B cell (primary cell): Measurements from ENCODE around the gene BBS5. TPM values are rescaled to one million over a fixed set of nuclear protein-coding genes. Genes with fewer than 3 reads are reported as not detected.

Experiments used
- ATAC-seq: fragments of 200-7000 bp; cut with Tn5 transposase; one replicate; pipeline ENCODE4 v1.10.0; 2021; ENCODE audit warnings: low read depth, mild to moderate bottlenecking, moderate number of reproducible peaks, moderate library complexity
- CTCF ChIA-PET: fragments of 350-600 bp; sonication (Branson Sonifier 250); formaldehyde crosslinking; loops from one replicate; lab custom pipeline; 2021; ENCODE audit warnings: antibody characterized with exemption, inconsistent platforms; lab: Charles Lee
- POLR2A ChIA-PET: fragments of 350-600 bp; sonication (Branson Sonifier 250); formaldehyde crosslinking; loops from one replicate; lab custom pipeline; 2021; ENCODE audit warnings: antibody characterized with exemption; lab: Charles Lee
- DNase-seq: peaks from one replicate; pipeline ENCODE4 v3.0.0; 2013
- H2AFZ ChIP-seq: 2 replicates; pipeline ENCODE4 v1.6.1; 2012; ENCODE audit warnings: mild to moderate bottlenecking, low read depth, low read length; ENCODE audit not compliant: insufficient read depth, poor library complexity, severe bottlenecking
- H3K27ac ChIP-seq, 2 donors: 1 replicate in 1 of 2; 2 replicates in 1 of 2; pipeline ENCODE4 v1.5.1; 2012 to 2013; ENCODE audit warnings: low read length in 2 of 2, mild to moderate bottlenecking in 2 of 2, moderate library complexity in 1 of 2
- H3K27me3 ChIP-seq, 4 experiments: fragments of 200-600 bp in 1 of 4; sonication (generic) in 1 of 4; replicated peaks in 1 of 4; 1 replicate in 2 of 4; 2 replicates in 2 of 4; pipeline versions ENCODE4 v1.6.1 to v1.7.0; 2013 to 2016; ENCODE audit warnings: low read length in 3 of 4, mild to moderate bottlenecking in 2 of 4, mixed read lengths in 1 of 4, moderate library complexity in 1 of 4; ENCODE audit not compliant: insufficient read depth in 4 of 4, control insufficient read depth in 3 of 4; ENCODE audit errors: control extremely low read depth in 1 of 4
- H3K36me3 ChIP-seq, 2 experiments: replicated peaks in 1 of 2; 1 replicate in 1 of 2; 2 replicates in 1 of 2; pipeline versions ENCODE4 v1.6.1 to v1.7.1; 2013; ENCODE audit warnings: low read length in 1 of 2; ENCODE audit not compliant: insufficient read depth in 2 of 2, control insufficient read depth in 1 of 2; ENCODE audit errors: control extremely low read depth in 1 of 2, extremely low read depth in 1 of 2
- H3K4me1 ChIP-seq, 2 donors: fragments of 200-600 bp in 1 of 2; sonication (generic) in 1 of 2; 1 replicate in 1 of 2; 2 replicates in 1 of 2; pipeline versions ENCODE4 v1.5.1 to v1.6.1; 2013 to 2017; ENCODE audit warnings: low read length in 2 of 2; ENCODE audit not compliant: control insufficient read depth in 2 of 2, insufficient read depth in 2 of 2
- H3K4me2 ChIP-seq: replicated peaks from 2 replicates; pipeline ENCODE3; 2012; ENCODE audit warnings: mild to moderate bottlenecking, low read depth, low read length; ENCODE audit not compliant: poor library complexity, severe bottlenecking
- H3K4me3 ChIP-seq, 5 experiments: fragments of 200-600 bp in 1 of 5; sonication (generic) in 1 of 5; 1 replicate in 3 of 5; 2 replicates in 2 of 5; pipeline versions ENCODE4 v1.5.1 to v1.7.0; 2011 to 2016; ENCODE audit warnings: low read length in 4 of 5, mild to moderate bottlenecking in 4 of 5, low read depth in 2 of 5, control low read depth in 1 of 5, moderate library complexity in 1 of 5; ENCODE audit not compliant: insufficient read depth in 1 of 5; ENCODE audit errors: control extremely low read depth in 1 of 5, extremely low read depth in 1 of 5
- H3K79me2 ChIP-seq: fragments of 200-600 bp; sonication (generic); one replicate; pipeline ENCODE4 v1.6.0; 2016; ENCODE audit warnings: low read length; ENCODE audit not compliant: control insufficient read depth, insufficient read depth
- H3K9ac ChIP-seq: fragments of 200-600 bp; sonication (generic); 2 replicates; pipeline ENCODE4 v1.6.1; 2017; ENCODE audit warnings: mild to moderate bottlenecking, low read length, moderate library complexity
- H3K9me3 ChIP-seq, 3 donors: one replicate each; pipeline versions ENCODE4 v1.6.1 to v1.7.1; 2013; ENCODE audit warnings: low read length in 2 of 3; ENCODE audit not compliant: control insufficient read depth in 2 of 3, insufficient read depth in 1 of 3; ENCODE audit errors: control extremely low read depth in 1 of 3
- H4K20me1 ChIP-seq: 2 replicates; pipeline ENCODE4 v1.6.0; 2012; ENCODE audit warnings: mild to moderate bottlenecking, low read length; ENCODE audit not compliant: insufficient read depth, control insufficient read depth, poor library complexity, severe bottlenecking
- H3K27ac Mint-ChIP-seq: one replicate; pipeline ENCODE4 v1.8.0; 2021; ENCODE audit warnings: mixed read lengths
- H3K27me3 Mint-ChIP-seq: one replicate; pipeline ENCODE4 v1.8.0; 2021; ENCODE audit warnings: mixed read lengths
- H3K4me1 Mint-ChIP-seq: one replicate; pipeline ENCODE4 v1.8.0; 2021; ENCODE audit warnings: mixed read lengths
- H3K4me3 Mint-ChIP-seq: one replicate; pipeline ENCODE4 v1.8.0; 2021; ENCODE audit warnings: mixed read lengths
- H3K9me3 Mint-ChIP-seq: one replicate; pipeline ENCODE4 v1.8.0; 2022; ENCODE audit warnings: mixed read lengths; ENCODE audit not compliant: insufficient read depth
- EZH2 ChIP-seq: IDR thresholded peaks from 2 replicates; pipeline ENCODE4 v1.6.1; 2012; ENCODE audit warnings: borderline replicate concordance, low read depth, mild to moderate bottlenecking, moderate library complexity, low read length; ENCODE audit not compliant: insufficient read depth, poor library complexity, severe bottlenecking
- intact Hi-C: fragments of 100-400 bp; cut with micrococcal nuclease; formaldehyde crosslinking; loops from one replicate; pipeline ENCODE4 v1.10.0; 2022
- polyA plus RNA-seq: library from polyadenylated mRNA; depleted of rRNA; stranded (reverse); fragments of >200 nt; gene quantifications from 2 replicates; pipeline ENCODE4 v1.2.3, GENCODE V29; 2012
- total RNA-seq, 2 donors: library from RNA; stranded (reverse); fragments of 120-200 nt in 1 of 2; gene quantifications; 1 replicate in 1 of 2; 2 replicates in 1 of 2; pipeline versions ENCODE4 v1.2.3 to v1.2.4, GENCODE V29; 2013 to 2022
- TF ChIP-seq, protein P1 (sequence below): fragments of 200-600 bp; IDR thresholded peaks from one replicate; pipeline ENCODE4 v1.8.0; 2022; ENCODE audit warnings: antibody characterized with exemption, mild to moderate bottlenecking

Gene BBS5
- total and polyA plus RNA-seq, 2 donors (not counting 1 experiment from before 2014, with no cell fraction given), result 0.76 to 2.1 TPM

DNA sequence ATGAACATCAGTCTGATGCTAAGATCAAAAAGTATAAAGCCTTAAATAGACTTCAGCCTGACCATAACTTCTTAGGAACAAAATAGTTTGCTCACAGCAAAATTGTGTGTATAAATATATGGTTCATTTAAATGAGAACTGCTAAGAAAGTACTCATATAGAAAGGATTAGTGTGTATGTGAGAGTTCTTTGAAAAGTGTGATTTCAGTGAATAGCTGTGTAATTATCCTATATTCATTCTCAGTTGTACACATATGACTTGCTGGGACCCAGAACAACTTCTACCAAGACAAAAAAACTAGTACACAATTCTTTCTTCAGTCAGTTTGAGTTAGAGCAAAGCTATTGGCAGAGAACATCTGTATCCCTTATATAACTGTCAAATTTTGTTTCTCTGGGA, 7.2 kb downstream of the BBS5 start:
- no peaks in the 10 kb centered on the region for H4K20me1 ChIP-seq
- ChIA-PET CTCF (interaction anchor here (0.5 kb wide), 1 partner anchor 685 kb away, joined by 3 read pairs; no protein-coding TSS in a partner anchor), POLR2A (no interaction called here)
- no peak overlapping the region for H3K4me2 ChIP-seq
- ATAC-seq (no peak), DNase-seq (no peak)
- no peak overlapping the region for H3K9ac ChIP-seq
- no peak overlapping the region for H3K27ac ChIP-seq
- no peak overlapping the region for H2AFZ ChIP-seq
- no peak overlapping the region for H3K27ac Mint-ChIP-seq
- TF ChIP-seq, protein P1, sequence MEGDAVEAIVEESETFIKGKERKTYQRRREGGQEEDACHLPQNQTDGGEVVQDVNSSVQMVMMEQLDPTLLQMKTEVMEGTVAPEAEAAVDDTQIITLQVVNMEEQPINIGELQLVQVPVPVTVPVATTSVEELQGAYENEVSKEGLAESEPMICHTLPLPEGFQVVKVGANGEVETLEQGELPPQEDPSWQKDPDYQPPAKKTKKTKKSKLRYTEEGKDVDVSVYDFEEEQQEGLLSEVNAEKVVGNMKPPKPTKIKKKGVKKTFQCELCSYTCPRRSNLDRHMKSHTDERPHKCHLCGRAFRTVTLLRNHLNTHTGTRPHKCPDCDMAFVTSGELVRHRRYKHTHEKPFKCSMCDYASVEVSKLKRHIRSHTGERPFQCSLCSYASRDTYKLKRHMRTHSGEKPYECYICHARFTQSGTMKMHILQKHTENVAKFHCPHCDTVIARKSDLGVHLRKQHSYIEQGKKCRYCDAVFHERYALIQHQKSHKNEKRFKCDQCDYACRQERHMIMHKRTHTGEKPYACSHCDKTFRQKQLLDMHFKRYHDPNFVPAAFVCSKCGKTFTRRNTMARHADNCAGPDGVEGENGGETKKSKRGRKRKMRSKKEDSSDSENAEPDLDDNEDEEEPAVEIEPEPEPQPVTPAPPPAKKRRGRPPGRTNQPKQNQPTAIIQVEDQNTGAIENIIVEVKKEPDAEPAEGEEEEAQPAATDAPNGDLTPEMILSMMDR, result no peak
- intact Hi-C loops, result no loop called here
- H3K9me3 ChIP-seq, result no peaks in the 10 kb centered on the region
- H3K4me1 ChIP-seq, result no peaks in the 10 kb centered on the region
- no peak overlapping the region for H3K4me3 Mint-ChIP-seq
- no peaks in the 10 kb centered on the region for H3K4me1 Mint-ChIP-seq
- H3K27me3 ChIP-seq, result no peaks in the 10 kb centered on the region
- no peaks in the 10 kb centered on the region for H3K79me2 ChIP-seq
- no peak overlapping the region for H3K4me3 ChIP-seq
- no peaks in the 10 kb centered on the region for H3K27me3 Mint-ChIP-seq
- H3K9me3 Mint-ChIP-seq, result no peaks in the 10 kb centered on the region
- no peaks in the 10 kb centered on the region for H3K36me3 ChIP-seq

DNA sequence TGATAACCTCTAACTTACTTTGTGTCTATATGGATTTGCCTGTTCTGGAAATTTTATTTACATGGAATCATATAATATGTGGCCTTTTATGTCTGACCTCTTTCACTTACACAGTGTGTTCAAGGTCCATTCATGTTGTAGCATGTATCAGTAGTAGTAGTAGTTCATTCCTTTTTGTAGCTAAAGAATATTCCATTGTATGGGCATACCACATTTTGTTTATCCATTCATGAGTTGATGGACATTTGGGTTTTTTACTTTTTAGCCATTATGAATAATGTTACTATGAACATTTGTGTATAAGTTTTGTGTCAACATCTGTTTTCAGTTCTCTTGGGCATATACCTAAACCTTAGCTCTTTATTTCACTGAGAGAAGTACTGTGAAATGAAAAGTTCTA, 11.5 kb downstream of the BBS5 start:
- ATAC-seq (no peak), DNase-seq (no peak)
- Mint-ChIP-seq H3K4me3 (no peak overlapping the region), H3K4me1 (no peaks in the 10 kb centered on the region), H3K27me3 (no peaks in the 10 kb centered on the region), H3K9me3 (no peaks in the 10 kb centered on the region), H3K27ac (no peak overlapping the region)
- Histone ChIP-seq H3K27ac (no peak overlapping the region), H3K79me2 (no peaks in the 10 kb centered on the region), H3K36me3 (no peaks in the 10 kb centered on the region), H2AFZ (no peak overlapping the region), H3K9me3 (no peaks in the 10 kb centered on the region), H3K4me3 (no peak overlapping the region), H4K20me1 (no peaks in the 10 kb centered on the region), H3K4me1 (no peaks in the 10 kb centered on the region), H3K9ac (no peak overlapping the region), H3K27me3 (no peaks in the 10 kb centered on the region), H3K4me2 (no peak overlapping the region)
- intact Hi-C loops, result no loop called here
- no peak for TF ChIP-seq EZH2
- TF ChIP-seq, protein P1, result no peak
- CTCF ChIA-PET, result no interaction called here
- POLR2A ChIA-PET, result no interaction called here
